AG09319 (cell line): ENCODE data around the gene CD6.

Source experiments
- DNase-seq: peaks from one replicate; pipeline ENCODE4 v3.0.0-alpha.2; 2010; ENCODE audit warnings: low read depth; ENCODE audit errors: extremely low read depth
- CTCF ChIP-seq: IDR thresholded peaks from 2 replicates; pipeline ENCODE4 v1.5.1; 2011; ENCODE audit warnings: low read depth, mild to moderate bottlenecking, inconsistent platforms, low read length, moderate library complexity

CD6 gene

DNA sequence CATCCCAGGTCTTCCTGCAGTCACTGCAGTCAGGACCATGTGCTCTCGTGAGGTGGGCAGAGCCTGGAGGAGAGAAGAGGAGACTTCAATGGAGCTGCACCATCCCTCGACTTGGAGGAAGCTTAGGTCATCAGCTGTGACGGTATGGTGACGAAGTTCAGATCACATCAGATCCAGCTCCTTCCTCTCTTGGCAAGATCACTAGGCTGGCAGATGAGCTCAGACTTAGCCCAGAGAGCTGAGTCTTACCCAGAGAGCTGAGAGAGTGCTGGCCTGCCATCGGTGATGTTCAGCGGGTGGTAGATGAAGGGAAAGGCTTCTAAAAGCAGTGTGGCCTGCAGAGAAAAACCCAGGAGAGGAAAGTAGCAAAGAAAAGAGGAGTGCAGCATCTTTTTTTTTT is 17.7 kb upstream of the CD6 start:
- no peak for DNase-seq
- no peak for TF ChIP-seq CTCF

GRCh38 chr11:60954421-60954820 is 17.1 kb upstream of the CD6 start:
- TF ChIP-seq CTCF, result no peak
- DNase-seq, result no peak

DNA sequence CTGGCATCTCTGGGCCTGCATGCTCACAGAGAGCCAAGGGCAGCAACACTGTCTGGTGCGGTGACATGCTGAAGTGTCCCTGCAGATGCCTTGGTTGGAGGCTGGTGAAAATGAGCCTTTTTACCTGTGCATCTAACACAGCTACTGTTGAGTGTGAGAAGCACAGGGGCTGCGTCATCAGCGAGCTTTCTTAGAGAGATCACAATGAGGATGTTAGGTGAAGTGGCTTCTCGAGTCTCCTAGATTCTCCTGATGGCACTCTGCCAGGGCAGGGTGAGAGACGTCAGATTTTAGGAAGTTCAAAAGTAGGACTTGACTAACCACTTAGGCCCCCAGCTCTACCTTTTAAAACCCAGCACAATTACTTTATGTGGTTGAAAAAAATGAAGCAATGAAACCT is 15.9 kb upstream of the CD6 start:
- TF ChIP-seq CTCF, result no peak
- no peak for DNase-seq

- DNase-seq, result no peak
These were observed 14.3 kb upstream of the CD6 start for GRCh38 chr11:60957188-60957587.

GRCh38 chr11:60959431-60959830 is 12.0 kb upstream of the CD6 start:
- no peak for TF ChIP-seq CTCF
- DNase-seq, result no peak

More at GRCh38 chr11:60957188-60957587, 14.3 kb upstream of the CD6 start:
- TF ChIP-seq CTCF, result no peak

DNA sequence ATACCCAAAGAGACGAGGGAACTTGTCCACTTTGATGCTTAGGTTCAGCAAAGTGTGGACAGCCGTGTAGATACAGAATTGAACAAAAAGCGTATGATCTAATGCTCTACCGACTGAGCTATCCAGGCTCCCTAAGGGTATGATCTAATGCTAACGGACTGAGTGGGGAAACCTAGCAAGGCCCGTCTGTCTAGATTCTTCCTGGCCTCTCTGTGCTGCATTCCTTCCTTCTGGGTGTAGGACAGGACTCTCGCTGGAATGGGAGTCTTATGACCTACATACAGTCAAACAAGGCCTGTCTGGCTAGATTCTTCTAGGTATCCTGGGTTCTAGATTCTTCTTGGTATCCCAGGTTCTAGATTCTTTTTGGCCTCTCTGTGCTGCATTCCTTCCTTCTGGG is 11.1 kb upstream of the CD6 start:
- DNase-seq, result no peak
- TF ChIP-seq CTCF, result no peak

DNA sequence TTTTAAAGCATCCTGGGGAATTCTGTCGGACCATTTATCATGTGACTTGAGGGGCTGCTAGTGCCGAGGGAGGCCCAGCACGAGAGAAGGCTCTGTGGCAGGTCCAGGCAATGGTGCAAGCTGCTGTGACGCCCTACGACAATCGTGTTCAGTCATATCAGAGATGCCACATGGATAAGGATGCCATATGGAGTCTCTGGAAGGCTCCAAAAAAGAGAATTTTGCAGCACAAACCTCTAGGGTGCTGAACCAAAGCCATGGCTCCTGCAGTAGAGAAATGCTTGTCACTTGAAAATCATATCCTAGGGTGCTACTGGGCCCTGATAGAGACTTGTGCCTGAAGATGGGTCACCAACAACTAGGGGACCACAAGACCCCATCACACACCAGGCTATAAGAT is 6.7 kb upstream of the CD6 start:
- no peak for DNase-seq
- TF ChIP-seq CTCF, result no peak
